Chondrocyte (in vitro differentiated cells): ENCODE data around the gene TARBP2. TPM values are rescaled to one million over a fixed set of nuclear protein-coding genes. Genes with fewer than 3 reads are reported as not detected.

Experiments used
- DNase-seq: peaks from one replicate; pipeline ENCODE4 v3.0.0; 2021; ENCODE audit warnings: mixed read lengths, low spot score
- H3K27ac Mint-ChIP-seq: one replicate; pipeline ENCODE4 v1.8.0; 2021; ENCODE audit warnings: mild to moderate bottlenecking, moderate library complexity, mixed read lengths; ENCODE audit not compliant: unreplicated experiment
- H3K27me3 Mint-ChIP-seq: 2 replicates; pipeline ENCODE4 v1.8.0; 2021; ENCODE audit warnings: low read depth, mixed read lengths
- H3K36me3 Mint-ChIP-seq: 2 replicates; pipeline ENCODE4 v1.8.0; 2021; ENCODE audit warnings: low read depth, mixed read lengths
- H3K4me1 Mint-ChIP-seq: 2 replicates; pipeline ENCODE4 v1.8.0; 2021; ENCODE audit warnings: low read depth, mild to moderate bottlenecking, mixed read lengths
- H3K4me3 Mint-ChIP-seq: one replicate; pipeline ENCODE4 v1.8.0; 2021; ENCODE audit warnings: mild to moderate bottlenecking, moderate library complexity, mixed read lengths; ENCODE audit not compliant: unreplicated experiment
- H3K9me3 Mint-ChIP-seq: 2 replicates; pipeline ENCODE4 v1.8.0; 2021; ENCODE audit warnings: low read depth, mixed read lengths
- total RNA-seq: library from RNA; stranded (reverse); gene quantifications from 3 replicates; pipeline ENCODE4 v1.2.1, GENCODE V29; 2021
- TF ChIP-seq, protein P1 (sequence below): fragments of 200-600 bp; sonication (generic); IDR thresholded peaks from 2 replicates; pipeline ENCODE4 v1.5.0; 2021; ENCODE audit warnings: antibody characterized with exemption, mild to moderate bottlenecking, moderate library complexity

Gene TARBP2
- total RNA-seq, 1 donor from 2014 or later: 23.5 TPM

GRCh38 chr12:53497461-53497860 lies 3.6 kb upstream of the TARBP2 start:
- no peaks in the 10 kb centered on the region for H3K9me3 Mint-ChIP-seq
- no peak for DNase-seq
- TF ChIP-seq, protein P1, sequence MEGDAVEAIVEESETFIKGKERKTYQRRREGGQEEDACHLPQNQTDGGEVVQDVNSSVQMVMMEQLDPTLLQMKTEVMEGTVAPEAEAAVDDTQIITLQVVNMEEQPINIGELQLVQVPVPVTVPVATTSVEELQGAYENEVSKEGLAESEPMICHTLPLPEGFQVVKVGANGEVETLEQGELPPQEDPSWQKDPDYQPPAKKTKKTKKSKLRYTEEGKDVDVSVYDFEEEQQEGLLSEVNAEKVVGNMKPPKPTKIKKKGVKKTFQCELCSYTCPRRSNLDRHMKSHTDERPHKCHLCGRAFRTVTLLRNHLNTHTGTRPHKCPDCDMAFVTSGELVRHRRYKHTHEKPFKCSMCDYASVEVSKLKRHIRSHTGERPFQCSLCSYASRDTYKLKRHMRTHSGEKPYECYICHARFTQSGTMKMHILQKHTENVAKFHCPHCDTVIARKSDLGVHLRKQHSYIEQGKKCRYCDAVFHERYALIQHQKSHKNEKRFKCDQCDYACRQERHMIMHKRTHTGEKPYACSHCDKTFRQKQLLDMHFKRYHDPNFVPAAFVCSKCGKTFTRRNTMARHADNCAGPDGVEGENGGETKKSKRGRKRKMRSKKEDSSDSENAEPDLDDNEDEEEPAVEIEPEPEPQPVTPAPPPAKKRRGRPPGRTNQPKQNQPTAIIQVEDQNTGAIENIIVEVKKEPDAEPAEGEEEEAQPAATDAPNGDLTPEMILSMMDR: no peak
- H3K27ac Mint-ChIP-seq: no peak overlapping the region
- no peaks in the 10 kb centered on the region for H3K27me3 Mint-ChIP-seq
- no peaks in the 10 kb centered on the region for H3K36me3 Mint-ChIP-seq
- no peak overlapping the region for H3K4me3 Mint-ChIP-seq
- peaks cover 63% of the 10 kb centered on the region for H3K4me1 Mint-ChIP-seq

DNA sequence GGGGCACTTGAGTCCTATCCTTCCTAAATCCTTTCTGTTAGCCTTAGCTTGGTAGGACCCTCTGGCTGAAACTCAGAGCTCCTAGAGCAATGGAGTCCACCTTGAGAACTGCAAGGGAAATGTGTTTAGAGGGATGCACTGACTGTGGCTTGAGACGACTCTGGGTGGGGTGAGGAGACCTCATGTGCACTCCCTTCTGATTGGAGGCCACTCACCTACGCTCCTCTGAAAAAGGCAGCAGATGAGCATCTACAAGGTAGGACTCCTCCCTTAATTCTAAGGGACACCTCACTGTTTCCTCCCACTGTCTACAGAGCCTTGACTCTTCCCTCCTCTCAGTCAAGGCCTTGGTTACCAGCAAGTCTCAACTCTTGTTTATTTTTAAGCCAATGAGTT lies 2.9 kb upstream of the TARBP2 start:
- no peaks in the 10 kb centered on the region for H3K36me3 Mint-ChIP-seq
- H3K27ac Mint-ChIP-seq: no peak overlapping the region
- H3K9me3 Mint-ChIP-seq: no peaks in the 10 kb centered on the region
- H3K4me1 Mint-ChIP-seq: peaks cover 64% of the 10 kb centered on the region
- TF ChIP-seq, protein P1: no peak
- no peaks in the 10 kb centered on the region for H3K27me3 Mint-ChIP-seq
- DNase-seq: no peak
- H3K4me3 Mint-ChIP-seq: peak overlapping the region; percentile 90

DNA sequence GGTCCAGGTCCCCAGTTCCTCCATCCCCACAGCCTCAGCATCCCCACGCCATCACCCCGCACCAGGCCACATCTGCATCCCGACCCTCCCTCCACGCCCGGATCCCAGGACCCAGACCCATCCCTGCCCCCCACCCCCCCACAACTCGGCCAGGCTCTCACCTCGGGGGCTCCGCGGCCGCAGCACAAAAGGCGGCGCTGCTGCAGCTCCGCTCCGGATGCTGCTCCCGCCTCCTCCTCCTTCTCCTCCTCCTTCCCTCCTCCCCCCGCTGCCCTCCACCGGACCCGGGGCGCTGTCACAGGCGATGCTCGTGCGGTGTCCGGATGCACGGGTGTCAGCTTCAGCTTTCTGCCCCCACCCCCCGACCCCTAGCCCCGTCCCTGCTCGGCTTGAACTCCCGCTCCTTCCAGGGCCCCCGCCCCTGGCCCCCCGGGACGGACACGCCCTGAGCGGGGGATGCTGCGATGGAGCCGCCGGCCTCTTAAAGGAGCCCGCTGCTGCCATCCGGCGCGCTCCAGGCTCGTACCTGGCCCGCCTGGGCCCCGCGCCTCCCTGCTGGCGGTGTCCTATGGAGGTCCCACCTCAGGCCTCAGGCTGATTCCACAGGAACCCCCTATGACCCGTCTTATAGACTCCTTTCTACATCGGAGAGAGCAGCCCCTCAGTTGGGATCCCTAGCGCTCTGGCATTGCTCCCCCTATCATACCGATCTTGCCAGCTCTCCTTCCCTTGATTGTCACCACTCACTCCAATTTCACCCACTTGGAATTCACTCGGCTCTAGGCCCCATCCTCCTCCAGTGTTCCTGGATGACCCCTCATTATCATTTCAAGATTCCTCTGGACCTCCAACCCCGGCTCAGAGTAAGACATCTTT lies 1.6 kb upstream of the TARBP2 start, which contains the start of gene MAP3K12:
MAP3K12 (minus strand) TSS at position 193 of the 876 bp plus-strand sequence. CDS start 12,067 bp downstream, outside the sequence.
- TF ChIP-seq, protein P1: peak; percentile 30
- peak within 1 kb of the TSS; percentile 97 for H3K27ac Mint-ChIP-seq
- no peaks in the 10 kb centered on the region for H3K9me3 Mint-ChIP-seq
- no peaks in the 10 kb centered on the region for H3K36me3 Mint-ChIP-seq
- no peak for DNase-seq
- H3K4me1 Mint-ChIP-seq: peaks cover 54% of the 10 kb centered on the region
- peak within 1 kb of the TSS; percentile 90 for H3K4me3 Mint-ChIP-seq
- H3K27me3 Mint-ChIP-seq: no peaks in the 10 kb centered on the region

- no peaks in the 10 kb centered on the region for H3K27me3 Mint-ChIP-seq
- peak overlapping the region; percentile 97 for H3K27ac Mint-ChIP-seq
- H3K4me3 Mint-ChIP-seq: peak overlapping the region; percentile 90
- DNase-seq: no peak
- TF ChIP-seq, protein P1: no peak
- peaks cover 59% of the 10 kb centered on the region for H3K4me1 Mint-ChIP-seq
- no peaks in the 10 kb centered on the region for H3K36me3 Mint-ChIP-seq
- no peaks in the 10 kb centered on the region for H3K9me3 Mint-ChIP-seq
Measured at GRCh38 chr12:53500142-53500775, 824 bp upstream of the TARBP2 start.

- TF ChIP-seq, protein P1: no peak
Measured at GRCh38 chr12:53501615-53502181, 615 bp downstream of the TARBP2 start.

More at GRCh38 chr12:53501615-53502181, 615 bp downstream of the TARBP2 start:
- Mint-ChIP-seq H3K36me3 (peaks cover 3% of the 10 kb centered on the region), H3K27me3 (no peaks in the 10 kb centered on the region), H3K4me1 (peaks cover 63% of the 10 kb centered on the region), H3K9me3 (no peaks in the 10 kb centered on the region), H3K4me3 (peak overlapping the region; percentile 90), H3K27ac (peak overlapping the region; percentile 97)
- DNase-seq: no peak
